CD4-positive, alpha-beta T cell (primary cell): ENCODE data around the gene ABCG8. TPM values are rescaled to one million over a fixed set of nuclear protein-coding genes. Genes with fewer than 3 reads are reported as not detected.

Experiments used
- ATAC-seq: fragments of 200-7000 bp; cut with Tn5 transposase; one replicate; pipeline ENCODE4 v1.10.0; 2022; ENCODE audit warnings: mild to moderate bottlenecking; ENCODE audit not compliant: poor library complexity
- CTCF ChIA-PET: fragments of 350-600 bp; sonication (Branson Sonifier 250); formaldehyde crosslinking; loops from one replicate; lab custom pipeline; 2021; ENCODE audit warnings: antibody characterized with exemption, inconsistent platforms; lab: Charles Lee
- POLR2A ChIA-PET: fragments of 350-600 bp; sonication (Branson Sonifier 250); formaldehyde crosslinking; loops from one replicate; lab custom pipeline; 2021; ENCODE audit warnings: antibody characterized with exemption, inconsistent platforms; lab: Charles Lee
- DNase-seq, 14 experiments: peaks; one replicate each; pipeline ENCODE4 v3.0.0-alpha.2; 2013 to 2020; ENCODE audit warnings: mixed read lengths in 2 of 14
- H3K27ac ChIP-seq, 2 donors: one replicate each; pipeline versions ENCODE4 v1.5.1 to v1.7.0; 2013; ENCODE audit warnings: low read length in 2 of 2, low read depth in 1 of 2, mild to moderate bottlenecking in 1 of 2
- H3K27me3 ChIP-seq, 2 experiments: 1 replicate in 1 of 2; 2 replicates in 1 of 2; pipeline versions ENCODE4 v1.6.1 to v1.7.0; 2013; ENCODE audit warnings: low read length in 2 of 2, control low read depth in 1 of 2, mild to moderate bottlenecking in 1 of 2, moderate library complexity in 1 of 2; ENCODE audit not compliant: insufficient read depth in 2 of 2, control insufficient read depth in 1 of 2
- H3K36me3 ChIP-seq: one replicate; pipeline ENCODE4 v1.6.1; 2013; ENCODE audit warnings: low read length, control low read depth; ENCODE audit not compliant: insufficient read depth
- H3K4me1 ChIP-seq: one replicate; pipeline ENCODE4 v1.6.1; 2013; ENCODE audit warnings: low read length, control low read depth; ENCODE audit not compliant: insufficient read depth
- H3K4me3 ChIP-seq: one replicate; pipeline ENCODE4 v1.5.1; 2013; ENCODE audit warnings: mild to moderate bottlenecking, low read length, moderate library complexity
- H3K9me3 ChIP-seq, 2 experiments: 1 replicate in 1 of 2; 2 replicates in 1 of 2; pipeline versions ENCODE4 v1.6.1 to v1.7.0; 2013; ENCODE audit warnings: low read length in 2 of 2, mild to moderate bottlenecking in 2 of 2, control low read depth in 1 of 2, moderate library complexity in 1 of 2; ENCODE audit not compliant: control insufficient read depth in 1 of 2, insufficient read depth in 1 of 2
- H3K27ac Mint-ChIP-seq: one replicate; pipeline ENCODE4 v1.8.0; 2020; ENCODE audit warnings: mixed read lengths
- H3K27me3 Mint-ChIP-seq: one replicate; pipeline ENCODE4 v1.8.0; 2021; ENCODE audit warnings: mixed read lengths
- H3K36me3 Mint-ChIP-seq: one replicate; pipeline ENCODE4 v1.8.0; 2021; ENCODE audit warnings: low read depth, mixed read lengths
- H3K4me1 Mint-ChIP-seq: one replicate; pipeline ENCODE4 v1.8.0; 2021; ENCODE audit warnings: low read depth, mixed read lengths
- H3K4me3 Mint-ChIP-seq: one replicate; pipeline ENCODE4 v1.8.0; 2020; ENCODE audit warnings: mild to moderate bottlenecking, mixed read lengths
- H3K9me3 Mint-ChIP-seq: one replicate; pipeline ENCODE4 v1.8.0; 2020; ENCODE audit warnings: mixed read lengths
- CTCF ChIP-seq: fragments of 200-600 bp; IDR thresholded peaks from one replicate; pipeline ENCODE4 v1.8.0; 2022; ENCODE audit warnings: antibody characterized with exemption, mild to moderate bottlenecking
- intact Hi-C, 2 experiments: fragments of 100-400 bp; cut with DNase I in 1 of 2; cut with micrococcal nuclease in 1 of 2; formaldehyde crosslinking; loops; one replicate each; pipeline versions ENCODE4 v1.15.1 to v1.9.0; 2023 to 2025; cut with DNase I, micrococcal nuclease
- total RNA-seq, 174 experiments: library from RNA in 2 of 174; stranded (reverse) in 2 of 174; gene quantifications; one replicate each; pipeline ENCODE4 v1.2.3 and lab custom pipeline; 2021 to 2026

ABCG8 gene
- total RNA-seq, 2 experiments from 2014 or later, result not detected

DNA sequence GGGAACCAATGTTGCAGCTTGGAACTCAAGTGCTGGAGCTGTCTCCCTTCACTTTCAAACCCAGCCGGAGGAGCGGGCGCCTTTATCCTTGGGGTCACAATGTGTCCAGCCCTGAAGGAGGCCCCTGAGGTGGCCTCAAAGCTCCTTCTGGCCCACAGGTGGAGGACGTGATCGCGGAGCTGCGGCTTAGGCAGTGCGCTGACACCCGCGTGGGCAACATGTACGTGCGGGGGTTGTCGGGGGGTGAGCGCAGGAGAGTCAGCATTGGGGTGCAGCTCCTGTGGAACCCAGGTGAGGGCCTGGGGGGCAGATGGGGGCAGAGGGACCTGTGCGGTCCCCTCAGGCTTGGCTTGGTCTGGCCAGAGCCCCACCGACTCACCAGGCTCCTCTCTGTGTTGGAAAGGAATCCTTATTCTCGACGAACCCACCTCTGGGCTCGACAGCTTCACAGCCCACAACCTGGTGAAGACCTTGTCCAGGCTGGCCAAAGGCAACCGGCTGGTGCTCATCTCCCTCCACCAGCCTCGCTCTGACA, 13.5 kb downstream of the ABCG8 start:
- POLR2A ChIA-PET, result no interaction called here
- H3K36me3 ChIP-seq, result no peaks in the 10 kb centered on the region
- Mint-ChIP-seq H3K4me3 (no peak overlapping the region), H3K9me3 (no peaks in the 10 kb centered on the region), H3K36me3 (no peaks in the 10 kb centered on the region), H3K27me3 (peaks cover 47% of the 10 kb centered on the region), H3K27ac (no peak overlapping the region), H3K4me1 (no peaks in the 10 kb centered on the region)
- H3K27ac ChIP-seq, result no peak overlapping the region
- intact Hi-C loops, result no loop called here
- peaks cover 14 to 22% of the 10 kb centered on the region in 2 experiments for H3K27me3 ChIP-seq
- H3K9me3 ChIP-seq, result peaks cover 0 to 8% of the 10 kb centered on the region in 2 experiments
- TF ChIP-seq CTCF, result no peak
- H3K4me3 ChIP-seq, result no peak overlapping the region
- DNase-seq (no peak), ATAC-seq (no peak)
- CTCF ChIA-PET, result no interaction called here
- no peaks in the 10 kb centered on the region for H3K4me1 ChIP-seq

DNA sequence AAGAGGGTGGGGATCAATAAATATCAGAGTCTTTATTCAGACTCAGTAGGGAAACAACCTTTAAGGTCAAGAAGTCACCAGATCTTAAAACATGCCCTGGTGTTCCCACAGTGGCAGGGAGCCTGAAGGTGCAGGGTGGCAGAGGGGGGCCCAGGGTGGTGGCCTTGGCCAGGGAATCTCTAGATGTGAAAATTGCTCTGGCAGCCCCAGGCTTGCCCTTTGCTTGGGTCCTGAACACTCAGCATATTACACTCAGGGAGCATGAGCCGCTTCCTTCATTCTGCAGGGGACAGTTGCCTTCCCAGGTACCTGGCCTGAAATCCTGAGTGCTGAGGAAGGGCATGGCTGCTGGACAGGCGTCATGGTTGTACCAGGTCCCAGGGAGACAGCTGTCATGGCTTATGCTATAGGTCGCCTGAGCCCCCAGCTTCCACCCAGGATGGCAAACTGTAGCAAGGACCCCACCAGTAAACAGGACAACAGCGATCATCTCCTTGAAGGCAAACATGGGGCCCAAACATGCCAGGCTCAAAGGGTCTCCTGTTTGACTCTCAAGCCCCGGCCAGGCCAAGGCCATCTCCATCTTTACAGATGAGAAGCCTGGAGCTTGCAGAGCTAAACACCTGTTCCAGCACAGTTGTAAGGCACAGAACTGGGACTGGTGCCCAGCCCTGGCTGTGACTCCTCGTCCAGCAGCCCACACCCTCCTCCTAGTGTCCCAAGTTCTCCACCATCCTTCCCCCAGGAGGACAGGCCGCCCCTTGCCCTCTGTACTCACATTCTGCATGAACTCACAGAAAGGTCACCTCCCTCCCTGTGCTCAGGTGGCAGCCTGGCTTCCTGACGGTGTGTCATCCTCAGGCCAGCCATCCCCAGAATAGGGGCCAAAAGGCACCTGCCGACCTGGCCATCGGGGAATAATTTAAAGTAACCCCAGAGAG, 14.6 kb downstream of the ABCG8 start:
- H3K36me3 Mint-ChIP-seq, result no peaks in the 10 kb centered on the region
- TF ChIP-seq CTCF, result no peak
- Histone ChIP-seq H3K4me3 (no peak overlapping the region), H3K4me1 (no peaks in the 10 kb centered on the region), H3K36me3 (no peaks in the 10 kb centered on the region), H3K9me3 (peaks cover 0 to 8% of the 10 kb centered on the region in 2 experiments), H3K27me3 (peaks cover 14 to 28% of the 10 kb centered on the region in 2 experiments), H3K27ac (no peak overlapping the region)
- ChIA-PET POLR2A (interaction anchor here (0.7 kb wide), 1 partner anchor 274 kb away, joined by 3 read pairs; no protein-coding TSS in a partner anchor), CTCF (interaction anchor here (0.6 kb wide), 1 partner anchor 1435 kb away, joined by 3 read pairs; no protein-coding TSS in a partner anchor)
- H3K27me3 Mint-ChIP-seq, result peaks cover 59% of the 10 kb centered on the region
- intact Hi-C loops, result no loop called here
- no peak overlapping the region for H3K27ac Mint-ChIP-seq
- DNase-seq, result no peak
- no peaks in the 10 kb centered on the region for H3K4me1 Mint-ChIP-seq
- H3K9me3 Mint-ChIP-seq, result no peaks in the 10 kb centered on the region
- no peak overlapping the region for H3K4me3 Mint-ChIP-seq
- ATAC-seq, result no peak

DNA sequence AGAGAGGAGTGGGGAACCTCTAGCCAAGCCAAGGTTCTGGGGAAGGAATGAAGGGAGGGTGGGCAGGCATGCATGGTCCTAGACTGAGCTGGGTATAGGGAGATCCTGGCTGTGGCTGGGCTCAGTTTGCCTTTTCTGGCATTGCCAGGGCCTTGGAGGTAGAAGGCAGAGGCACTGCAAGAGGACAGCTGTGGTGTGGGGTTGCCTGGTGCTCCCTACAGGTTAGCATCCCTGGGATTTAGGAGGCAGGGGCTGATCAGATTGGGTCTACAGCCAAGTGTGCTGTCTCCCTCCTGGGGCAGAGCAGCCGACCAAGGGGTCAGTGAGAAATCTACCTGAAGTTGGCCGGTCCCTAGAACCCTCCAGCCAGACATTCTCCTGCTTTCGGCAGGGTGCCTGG, 15.9 kb downstream of the ABCG8 start:
- H3K36me3 Mint-ChIP-seq, result no peaks in the 10 kb centered on the region
- no peak for ATAC-seq
- ChIA-PET CTCF (no interaction called here), POLR2A (interaction anchor here (0.7 kb wide), 1 partner anchor 273 kb away, joined by 3 read pairs; no protein-coding TSS in a partner anchor)
- Histone ChIP-seq H3K4me3 (no peak overlapping the region), H3K36me3 (no peaks in the 10 kb centered on the region), H3K27me3 (peaks cover 11 to 35% of the 10 kb centered on the region in 2 experiments), H3K27ac (no peak overlapping the region), H3K9me3 (peaks cover 0 to 8% of the 10 kb centered on the region in 2 experiments), H3K4me1 (no peaks in the 10 kb centered on the region)
- TF ChIP-seq CTCF, result no peak
- intact Hi-C loops, result no loop called here
- no peaks in the 10 kb centered on the region for H3K9me3 Mint-ChIP-seq
- peaks cover 65% of the 10 kb centered on the region for H3K27me3 Mint-ChIP-seq
- no peaks in the 10 kb centered on the region for H3K4me1 Mint-ChIP-seq
- no peak overlapping the region for H3K4me3 Mint-ChIP-seq
- DNase-seq, result no peak
- no peak overlapping the region for H3K27ac Mint-ChIP-seq
